Fibroblast of upper back skin (primary cell): ENCODE measurements around the gene OR4A5.
"Not testable (repeated sequence)": the region's sequence is repeated elsewhere in the genome, so short reads cannot be mapped to it uniquely, and the experiment has no call there.

Experiments used
- DNase-seq: peaks from one replicate; pipeline ENCODE4 v3.0.0-alpha.2; 2013

Gene OR4A5

GRCh38 chr11:54706532-54706931 lies at the start of gene OR4A5:
Gene OR4A5 (plus strand): TSS chr11:54706832. CDS start chr11:54706885, 53 bp downstream.
- not testable (repeated sequence) for DNase-seq

- not testable (repeated sequence) for DNase-seq
Measured at GRCh38 chr11:54720094-54720493, 13.5 kb downstream of the OR4A5 start.
